NCI-H128 (cell line): ENCODE measurements around the gene SLC6A1.

Experiments used
- DNase-seq: peaks from one replicate; lab custom pipeline; 2025; ENCODE audit not compliant: unreplicated experiment; lab: John Stamatoyannopoulos, UW

SLC6A1 gene

GRCh38 chr3:11015369-11015768 lies 22.8 kb downstream of the SLC6A1 start:
- DNase-seq: no peak

- no peak for DNase-seq
Observed at GRCh38 chr3:11016727-11017126, 24.2 kb downstream of the SLC6A1 start.

- no peak for DNase-seq
Observed at GRCh38 chr3:11019116-11019819, 26.7 kb downstream of the SLC6A1 start.

- no peak for DNase-seq
Observed at GRCh38 chr3:11020764-11021163, 28.2 kb downstream of the SLC6A1 start.

GRCh38 chr3:11021611-11022011 lies 29.1 kb downstream of the SLC6A1 start:
- DNase-seq: no peak

- no peak for DNase-seq
Observed at GRCh38 chr3:11022115-11022514, 29.6 kb downstream of the SLC6A1 start.

- no peak for DNase-seq
Observed at GRCh38 chr3:11024181-11024580, 31.6 kb downstream of the SLC6A1 start.

- no peak for DNase-seq
Observed at GRCh38 chr3:11029948-11030347, 37.4 kb downstream of the SLC6A1 start.

- DNase-seq: no peak
Observed at GRCh38 chr3:11033871-11034270, 41.3 kb downstream of the SLC6A1 start.

- DNase-seq: no peak
Observed at GRCh38 chr3:11034309-11034985, 41.9 kb downstream of the SLC6A1 start.

GRCh38 chr3:11035757-11036505 lies 43.4 kb downstream of the SLC6A1 start:
- no peak for DNase-seq

- DNase-seq: no peak
Observed at GRCh38 chr3:11037241-11037873, 44.8 kb downstream of the SLC6A1 start.

- no peak for DNase-seq
Observed at GRCh38 chr3:11037976-11038375, 45.4 kb downstream of the SLC6A1 start.

GRCh38 chr3:11045536-11045935 lies 53.0 kb downstream of the SLC6A1 start:
- no peak for DNase-seq

GRCh38 chr3:11047500-11047899 lies 55.0 kb downstream of the SLC6A1 start:
- DNase-seq: no peak

GRCh38 chr3:11050666-11051323 lies 58.2 kb downstream of the SLC6A1 start:
- no peak for DNase-seq

- no peak for DNase-seq
Observed at GRCh38 chr3:11053926-11054503, 61.5 kb downstream of the SLC6A1 start.

GRCh38 chr3:11054739-11055438 lies 62.3 kb downstream of the SLC6A1 start:
- no peak for DNase-seq

- no peak for DNase-seq
Observed at GRCh38 chr3:11055496-11055895, 62.9 kb downstream of the SLC6A1 start.

- no peak for DNase-seq
Observed at GRCh38 chr3:11056531-11057050, 64.0 kb downstream of the SLC6A1 start.
